HCT116 (cell line): ENCODE data around the gene TMEM258. TPM values are rescaled to one million over a fixed set of nuclear protein-coding genes. Genes with fewer than 3 reads are reported as not detected.

Experiments used
- ATF3 ChIP-seq: IDR thresholded peaks from 2 replicates; pipeline ENCODE4 v1.6.1; 2012
- ELF1 ChIP-seq: IDR thresholded peaks from 2 replicates; pipeline ENCODE4 v1.6.1; 2012; ENCODE audit warnings: low read depth, borderline replicate concordance
- EZH2 ChIP-seq: fragments of 200-600 bp; sonication (generic); IDR thresholded peaks from 2 replicates; pipeline ENCODE4 v1.6.1; 2017; ENCODE audit warnings: antibody characterized with exemption, mixed run types
- JUND ChIP-seq: IDR thresholded peaks from 2 replicates; pipeline ENCODE4 v1.6.1; 2012
- MAX ChIP-seq: IDR thresholded peaks from 2 replicates; pipeline ENCODE4 v1.6.1; 2012
- POLR2A ChIP-seq: IDR thresholded peaks from 2 replicates; pipeline ENCODE4 v1.7.0; 2011; ENCODE audit warnings: borderline replicate concordance; ENCODE audit not compliant: insufficient read depth, insufficient read length; ENCODE audit errors: extremely low read depth
- RAD21 ChIP-seq: IDR thresholded peaks from 2 replicates; pipeline ENCODE4 v1.6.1; 2012; ENCODE audit warnings: low read depth, mild to moderate bottlenecking
- REST ChIP-seq: IDR thresholded peaks from 2 replicates; pipeline ENCODE4 v1.6.1; 2012; ENCODE audit warnings: low read depth
- SRF ChIP-seq: IDR thresholded peaks from 2 replicates; pipeline ENCODE4 v1.6.1; 2012; ENCODE audit warnings: low read depth
- YY1 ChIP-seq: IDR thresholded peaks from 2 replicates; pipeline ENCODE4 v1.6.1; 2011; ENCODE audit warnings: low read length, low read depth, moderate library complexity, mild to moderate bottlenecking; ENCODE audit not compliant: insufficient replicate concordance; ENCODE audit errors: extremely low read depth
- ZNF274 ChIP-seq: fragments of 200-500 bp; sonication (Bioruptor generic); IDR thresholded peaks from 2 replicates; pipeline ENCODE4 v1.6.1; 2014; ENCODE audit warnings: mild to moderate bottlenecking, low read depth, low read length, inconsistent platforms
- total RNA-seq: library from RNA; stranded (reverse); gene quantifications from one replicate; pipeline ENCODE4 v1.2.1, GENCODE V29; 2021; ENCODE audit not compliant: unreplicated experiment

TMEM258 gene
- total RNA-seq, 1 experiment from 2014 or later, result 160 TPM

GRCh38 chr11:61797263-61797944, 5.0 kb upstream of the TMEM258 start (continued):
- TF ChIP-seq MAX, result 0 out of 2 replicates have a peak, but pooled peaks have one; percentile 21
- peak; percentile 91 for TF ChIP-seq RAD21
- no peak for TF ChIP-seq ZNF274
- peak; percentile 77 for TF ChIP-seq YY1
- no peak for TF ChIP-seq SRF
- no peak for TF ChIP-seq JUND
- no peak for TF ChIP-seq ATF3
- no peak for TF ChIP-seq POLR2A
- TF ChIP-seq ELF1, result no peak
- TF ChIP-seq EZH2, result no peak
- TF ChIP-seq REST, result no peak
